NCI-H82 treated with DMSO at 0.1 percent for 48 hours (cell line): Measurements from ENCODE around the gene YAE1.

Experiments used
- DNase-seq: peaks from one replicate; lab custom pipeline; 2025; ENCODE audit not compliant: unreplicated experiment; lab: John Stamatoyannopoulos, UW

Gene YAE1

DNA sequence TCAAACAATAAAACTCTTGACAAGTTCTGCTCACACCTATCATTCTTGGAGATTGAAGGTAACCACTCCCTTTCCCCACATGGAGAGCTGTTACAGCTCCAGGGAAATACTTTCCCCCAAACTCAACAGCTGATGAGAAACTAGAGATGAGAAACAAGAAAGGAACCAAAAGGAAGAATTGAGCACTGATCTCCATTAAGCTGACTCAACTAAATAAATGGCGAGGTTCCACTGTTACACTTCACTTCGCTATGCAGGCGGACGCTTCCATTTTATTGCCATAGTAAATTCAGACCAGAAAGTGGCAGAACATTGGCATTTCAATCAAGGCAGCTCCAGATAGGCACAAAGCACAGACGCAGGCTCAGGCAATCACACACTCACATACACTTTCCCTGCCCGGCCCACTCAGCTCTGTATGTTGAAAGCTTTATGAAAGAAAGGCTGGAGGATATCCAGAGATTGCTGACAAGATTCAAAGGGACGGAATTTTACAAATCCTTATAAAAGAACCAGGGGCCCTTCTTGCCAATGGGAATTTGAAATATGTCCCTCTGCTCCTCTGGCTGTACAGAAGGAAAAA lies 11.5 kb upstream of the YAE1 start:
- no peak for DNase-seq

DNA sequence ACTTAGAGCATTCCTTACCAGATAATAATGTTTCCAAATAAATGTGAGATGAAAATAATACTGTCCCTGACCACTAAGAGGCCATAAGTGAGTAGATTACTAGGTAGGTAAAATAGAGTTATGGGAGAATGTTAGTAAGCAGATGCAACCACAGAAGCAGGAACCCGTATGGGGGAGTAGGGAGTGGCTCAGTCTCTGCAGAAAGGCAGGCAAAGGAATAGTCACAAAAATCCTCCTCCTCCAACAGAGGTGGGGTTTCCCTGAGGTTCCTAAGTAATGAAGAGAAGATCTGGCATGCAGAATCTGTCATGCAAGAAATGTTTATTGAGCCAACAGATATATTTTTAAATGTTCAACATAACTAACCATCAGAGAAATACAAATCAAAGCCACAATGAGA lies 9.0 kb upstream of the YAE1 start:
- no peak for DNase-seq

DNA sequence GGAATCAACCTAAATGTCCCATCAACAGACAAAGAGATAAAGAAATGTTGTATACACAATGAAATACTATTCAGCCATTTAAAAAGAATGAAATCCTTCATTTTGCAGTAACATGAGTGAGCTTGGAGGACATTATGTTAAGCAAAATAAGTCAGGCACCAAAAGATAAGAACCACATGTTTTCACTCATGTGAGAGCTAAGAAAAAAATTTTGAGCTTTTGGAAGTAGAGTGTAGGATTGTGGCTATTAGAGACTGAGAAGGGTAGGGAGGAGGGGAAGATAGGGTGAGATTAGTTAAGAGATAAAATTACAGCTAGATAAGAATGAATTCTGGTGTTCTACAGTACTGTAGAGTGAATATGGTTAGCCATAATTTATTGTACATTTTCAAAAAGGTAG lies 8.3 kb upstream of the YAE1 start:
- no peak for DNase-seq

DNA sequence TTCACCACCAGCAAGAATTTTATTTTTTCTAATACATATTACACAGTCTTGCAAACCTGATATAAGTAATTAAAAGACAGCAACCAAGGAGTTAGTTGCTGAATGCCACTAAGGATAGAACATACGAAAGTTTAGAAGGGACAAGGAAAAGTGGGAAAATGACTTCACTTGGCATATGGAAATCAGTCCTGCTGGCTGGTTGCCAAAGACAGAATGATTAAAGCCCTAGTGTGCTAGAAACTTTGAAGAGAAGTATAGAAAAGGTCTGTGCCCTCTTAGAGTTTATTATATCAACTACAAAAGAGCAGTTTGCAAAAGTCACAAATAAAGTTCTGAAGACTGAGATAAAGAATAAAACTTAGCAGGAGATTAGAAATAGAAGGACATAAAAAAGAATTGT lies 5.8 kb upstream of the YAE1 start:
- no peak for DNase-seq

DNA sequence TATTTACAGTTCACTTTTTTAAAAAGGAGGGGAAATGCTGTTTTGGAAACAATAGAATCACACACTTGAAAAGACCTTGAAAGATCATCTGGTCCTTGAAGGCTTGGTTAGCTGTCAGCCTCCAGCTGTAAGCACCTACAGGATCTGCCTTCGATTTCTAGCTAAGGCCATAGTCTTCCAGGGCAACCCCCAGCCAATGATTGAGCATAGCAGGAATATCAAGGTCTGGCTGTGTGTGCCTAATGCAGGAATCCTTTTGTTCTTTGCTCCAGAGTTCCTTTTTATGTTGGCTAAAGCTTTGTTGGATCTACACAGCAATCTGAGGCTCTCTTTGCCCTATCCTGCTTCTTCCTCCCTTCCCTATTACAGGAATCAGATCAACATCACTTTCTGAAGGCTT lies 5.2 kb upstream of the YAE1 start:
- no peak for DNase-seq

DNA sequence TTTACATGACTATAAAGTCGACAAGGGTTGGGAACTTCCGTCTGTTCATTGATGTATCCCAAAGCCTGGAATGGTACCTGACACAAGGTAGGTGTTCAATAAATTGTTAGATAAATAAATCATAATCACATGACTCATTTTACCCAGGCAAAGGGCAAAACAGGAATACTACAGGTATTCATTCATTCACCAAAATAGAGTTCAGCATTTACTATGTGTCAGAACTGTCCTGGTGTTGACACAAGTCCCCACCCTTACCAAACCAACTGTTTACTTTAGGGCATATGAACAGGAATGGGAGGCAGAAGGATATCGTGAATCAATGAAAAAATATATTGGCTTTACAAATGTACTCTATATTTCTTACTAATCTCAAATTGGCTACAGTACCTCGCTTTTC lies 666 bp upstream of the YAE1 start:
- DNase-seq, result no peak

DNA sequence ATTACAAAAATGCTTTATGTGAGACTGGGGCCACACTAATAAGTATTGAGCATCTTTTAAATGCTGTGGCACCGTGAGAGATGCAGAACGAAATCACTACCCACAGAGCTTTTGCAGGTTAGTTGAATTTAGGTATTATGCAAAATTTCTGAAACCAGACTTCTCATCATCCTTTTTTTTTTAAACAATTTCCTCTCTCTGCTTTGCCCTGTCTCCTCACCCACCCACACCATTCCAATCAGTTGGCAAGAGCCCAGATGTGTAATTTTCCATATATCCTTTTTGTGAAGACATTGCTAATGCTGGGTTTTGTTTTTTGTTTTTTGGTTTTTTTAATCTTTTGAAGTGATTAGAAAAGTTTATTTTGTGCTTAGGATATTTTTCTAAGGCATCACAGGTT lies 1.1 kb downstream of the YAE1 start:
- DNase-seq, result no peak

DNA sequence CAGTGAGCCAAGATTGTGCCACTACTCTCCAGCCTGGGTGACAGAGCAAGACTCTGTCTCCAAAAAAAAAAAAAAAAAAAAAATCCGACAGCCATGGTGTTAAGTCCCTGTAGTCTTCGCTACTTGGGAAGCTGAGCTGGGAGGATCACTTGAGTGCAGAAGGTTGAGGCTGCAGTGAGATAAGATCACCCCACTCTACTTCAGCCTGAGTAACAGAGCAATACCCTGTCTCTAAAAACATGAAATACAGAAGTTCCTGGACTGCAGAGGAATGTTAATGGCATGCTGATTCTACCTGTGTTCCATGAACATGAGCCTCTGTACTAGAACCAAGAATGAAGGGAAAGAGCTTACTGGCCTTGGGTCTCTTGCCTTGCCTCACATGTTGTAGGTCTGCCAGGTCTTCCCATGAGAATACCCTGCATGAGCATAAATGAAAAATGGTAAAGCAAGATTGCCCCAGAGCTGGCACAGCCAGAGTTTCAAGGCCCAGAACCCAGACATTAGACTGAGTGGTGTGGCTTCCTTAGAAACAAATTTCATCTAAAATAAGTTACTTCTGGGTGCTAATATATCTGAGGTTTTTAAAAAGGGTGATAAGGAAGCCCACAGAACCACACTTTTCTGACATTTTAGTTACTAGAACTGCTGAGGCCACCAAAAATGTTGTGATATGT lies 8.6 kb downstream of the YAE1 start:
- DNase-seq, result no peak

DNA sequence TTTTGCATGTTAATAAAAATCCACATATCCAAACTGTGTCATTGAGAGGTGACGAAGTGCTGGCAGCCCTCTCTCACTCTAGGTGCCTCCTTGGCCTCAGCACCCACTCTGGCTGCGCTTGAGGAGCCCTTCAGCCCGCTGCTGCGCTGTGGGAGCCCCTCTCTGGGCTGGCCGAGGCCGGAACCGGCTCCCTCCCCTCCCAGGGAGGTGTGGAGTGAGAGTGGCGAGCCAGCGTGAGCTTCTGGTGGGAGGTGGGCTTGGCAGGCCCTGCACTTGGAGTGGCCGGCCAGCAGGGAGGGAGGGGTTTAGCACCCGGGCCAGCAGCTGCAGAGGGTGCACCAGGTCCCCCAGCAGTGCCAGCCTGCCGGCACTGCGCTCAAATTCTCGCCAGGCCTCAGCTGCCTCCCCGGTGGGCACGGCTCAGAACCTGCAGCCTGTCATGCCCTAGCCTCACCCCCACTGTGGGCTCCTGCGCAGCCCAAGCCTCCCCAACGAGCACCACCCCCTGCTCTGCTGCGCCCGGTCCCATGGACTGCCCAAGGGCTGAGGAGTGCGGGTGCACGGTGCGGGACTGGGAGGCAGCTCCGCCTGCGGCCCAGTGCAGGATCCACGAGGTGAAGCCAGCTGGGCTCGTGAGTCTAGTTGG lies 11.1 kb downstream of the YAE1 start:
- DNase-seq, result no peak

DNA sequence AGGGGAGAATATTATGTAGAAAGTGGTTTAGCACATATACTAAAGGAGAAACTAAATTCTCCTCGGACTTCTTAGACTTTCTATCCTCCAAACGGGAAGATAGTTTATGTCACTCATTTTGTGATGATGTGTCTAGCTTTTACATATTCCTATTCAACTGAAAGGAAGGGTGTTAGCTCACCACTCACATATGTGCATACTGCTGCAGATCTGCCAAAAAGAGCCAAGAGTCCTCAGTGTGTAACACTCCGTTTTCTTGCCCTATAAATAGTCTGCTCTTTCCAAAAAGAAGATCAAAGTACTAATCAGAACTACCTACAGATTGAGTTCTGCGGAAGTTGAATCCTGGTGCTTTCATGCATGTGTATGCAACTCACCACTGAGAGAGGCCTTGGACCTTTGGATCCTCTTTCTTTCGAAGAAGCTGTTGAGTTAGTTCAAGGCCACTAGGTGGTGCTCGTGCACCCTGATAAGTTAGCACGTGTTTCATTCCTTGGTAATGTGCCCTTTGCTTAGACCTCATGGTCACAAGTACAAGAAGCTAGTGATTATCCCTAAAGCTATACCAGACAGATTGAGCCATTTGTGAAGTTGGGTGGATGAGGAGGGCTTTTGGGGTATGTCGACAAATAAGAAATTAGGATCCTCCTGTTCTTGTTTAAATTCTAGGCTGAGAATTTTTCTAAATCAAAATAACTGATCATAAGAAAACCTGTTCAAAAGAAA lies 14.1 kb downstream of the YAE1 start:
- peak; percentile 93 for DNase-seq

DNA sequence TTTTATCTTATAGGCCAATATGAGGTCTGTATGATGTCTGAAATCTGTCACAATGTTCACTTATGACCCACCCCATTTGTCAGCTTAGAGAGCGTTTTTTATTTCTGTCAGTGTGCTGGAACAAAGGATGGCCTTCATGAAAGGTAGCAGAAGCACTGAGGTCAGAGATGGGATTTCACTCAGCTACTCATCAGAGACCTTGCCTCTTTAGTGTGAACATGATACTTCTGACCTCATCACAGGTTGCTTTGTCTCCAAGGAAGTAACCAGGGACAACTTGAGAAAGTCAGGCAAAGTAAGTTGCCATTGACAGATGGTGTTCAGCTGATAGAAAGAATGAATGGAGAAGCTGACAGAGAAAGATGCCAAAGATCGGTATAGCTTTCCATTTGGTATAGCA lies 16.3 kb downstream of the YAE1 start:
- DNase-seq, result no peak

DNA sequence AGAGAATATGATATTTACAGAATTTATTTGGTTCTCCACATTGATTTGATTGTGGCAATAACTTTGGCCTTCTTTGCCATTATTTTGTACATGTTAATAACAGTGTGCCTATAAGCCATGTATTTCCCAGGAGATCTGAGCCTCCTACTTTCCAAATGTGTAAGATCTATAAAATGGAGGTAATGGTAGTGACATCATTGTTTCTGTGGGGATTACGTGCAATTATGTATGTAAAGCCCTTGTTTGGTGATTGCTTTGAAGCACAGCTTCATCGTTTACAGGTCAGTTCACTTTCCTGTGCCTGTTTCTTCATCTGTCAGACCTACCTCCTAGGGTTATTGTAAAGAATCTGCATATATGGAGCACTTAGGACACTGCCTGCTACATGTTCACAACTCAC lies 17.3 kb downstream of the YAE1 start:
- DNase-seq, result no peak

DNA sequence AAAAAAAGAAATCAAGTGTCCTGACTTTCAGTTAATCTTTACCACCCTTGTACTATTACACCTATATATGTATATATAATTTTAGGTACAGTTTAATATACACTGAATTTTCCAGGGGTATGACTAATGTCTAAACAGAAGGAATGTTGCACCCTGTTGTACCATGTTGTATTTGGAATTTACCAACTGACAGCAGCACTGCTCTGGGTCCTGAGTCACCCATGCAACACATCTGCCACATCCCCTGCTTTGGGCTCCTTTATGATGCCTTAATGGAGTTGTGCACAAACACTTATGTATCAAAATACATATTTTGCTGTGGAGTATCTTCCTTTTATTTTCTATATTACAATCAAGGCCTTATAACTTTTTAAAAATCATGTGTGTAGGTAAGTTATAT lies 21.2 kb downstream of the YAE1 start:
- no peak for DNase-seq

DNA sequence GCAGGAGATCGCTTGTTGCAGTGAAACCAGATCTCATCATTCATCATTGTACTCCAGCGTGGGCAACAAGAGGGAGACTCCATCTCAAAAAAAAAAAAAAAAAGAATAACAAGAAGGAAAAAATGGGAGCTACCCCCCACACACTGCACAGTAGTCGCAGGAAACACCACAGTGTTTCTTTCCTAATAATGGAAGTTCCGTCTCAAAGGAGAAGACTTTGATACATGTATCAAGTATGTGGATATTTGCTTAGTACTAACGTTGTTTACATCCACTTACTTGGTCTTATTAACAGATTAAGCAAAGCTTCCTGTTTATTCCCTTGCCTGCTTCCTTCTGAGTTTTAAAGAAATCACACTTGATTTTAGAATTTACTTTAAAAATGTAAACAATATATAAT lies 22.2 kb downstream of the YAE1 start:
- no peak for DNase-seq

DNA sequence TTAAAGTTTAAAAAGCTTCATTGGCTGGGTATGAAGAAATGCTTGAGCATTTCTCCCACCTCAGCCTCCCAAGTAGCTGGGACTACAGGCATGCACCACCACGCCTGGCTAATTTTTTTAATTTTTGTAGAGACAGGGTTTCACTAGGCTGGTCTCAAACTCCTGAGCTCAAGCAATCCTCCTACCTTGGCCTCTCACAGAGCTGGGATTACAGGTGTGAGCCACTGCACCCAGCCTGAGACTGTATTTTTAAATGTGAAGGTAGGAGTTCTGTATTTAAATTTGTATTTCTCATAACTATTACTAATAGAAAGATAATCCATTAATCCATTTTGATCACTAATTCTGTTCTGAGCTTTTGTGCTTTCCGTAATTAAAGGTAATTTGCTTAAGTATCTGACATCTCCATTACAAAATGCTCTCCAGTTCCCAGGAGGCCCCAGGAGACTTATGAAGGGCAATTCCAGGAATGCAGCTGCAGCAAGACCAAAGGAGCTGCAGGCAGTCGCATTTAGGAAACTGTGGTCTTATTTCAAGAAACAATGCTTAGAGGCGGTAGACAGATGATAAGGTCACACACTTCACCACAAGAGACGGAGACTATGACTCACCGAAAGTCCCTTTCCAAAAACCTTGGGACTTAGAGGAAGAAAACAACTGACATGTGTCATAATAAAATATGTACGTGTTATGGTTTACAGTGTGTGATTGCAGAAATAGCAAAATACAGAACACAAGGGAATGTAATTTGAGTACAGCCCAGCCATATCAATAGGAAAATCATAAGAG lies 23.3 kb downstream of the YAE1 start:
- peak; percentile 71 for DNase-seq

DNA sequence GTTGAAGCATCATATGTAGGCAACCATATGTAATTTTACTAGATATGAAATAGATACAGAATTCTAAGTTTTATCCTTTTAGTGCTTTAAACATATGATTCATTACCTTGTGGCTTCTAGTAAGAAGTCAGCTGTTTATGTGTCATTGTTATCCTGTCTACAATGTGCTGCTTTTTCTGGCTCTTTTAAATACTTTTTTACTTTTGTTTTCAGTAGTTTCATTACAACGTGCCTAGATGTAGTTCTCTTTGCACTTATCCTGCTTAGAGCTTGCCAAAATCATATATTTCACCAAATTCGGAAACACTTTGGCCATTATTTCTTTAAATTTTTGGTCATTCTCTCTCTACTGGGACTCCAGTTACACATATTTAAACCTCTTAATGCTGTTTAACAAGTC lies 26.4 kb downstream of the YAE1 start:
- no peak for DNase-seq

DNA sequence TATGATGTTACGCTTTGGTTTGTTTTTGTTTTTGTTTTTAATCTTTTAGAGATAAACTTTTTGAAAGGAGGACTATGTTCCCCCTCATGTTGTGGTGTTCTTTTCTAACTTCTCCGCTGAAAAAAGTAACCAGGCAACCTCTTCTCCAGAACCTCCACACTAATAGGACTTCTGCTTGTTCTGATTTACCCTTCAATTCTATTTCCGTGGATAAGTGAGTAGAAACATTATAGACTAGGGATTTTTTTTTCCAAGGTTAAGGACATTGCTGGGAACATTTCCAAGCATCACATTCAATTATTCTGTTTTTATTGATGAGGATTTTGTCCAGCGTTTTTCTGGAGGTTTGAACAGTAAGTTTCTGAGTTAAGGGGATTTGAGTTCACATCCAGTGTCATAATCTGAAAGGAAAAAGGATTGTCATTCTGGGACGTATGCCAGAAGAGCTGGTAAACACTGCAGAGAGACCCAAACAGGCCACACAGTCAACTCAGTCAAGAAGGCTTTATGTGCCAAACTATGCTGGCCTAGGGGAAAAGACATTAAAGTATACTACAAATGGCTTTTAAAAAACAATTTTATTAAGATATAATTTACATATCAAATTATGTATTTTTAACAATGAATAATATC lies 28.9 kb downstream of the YAE1 start:
- peak; percentile 88 for DNase-seq

DNA sequence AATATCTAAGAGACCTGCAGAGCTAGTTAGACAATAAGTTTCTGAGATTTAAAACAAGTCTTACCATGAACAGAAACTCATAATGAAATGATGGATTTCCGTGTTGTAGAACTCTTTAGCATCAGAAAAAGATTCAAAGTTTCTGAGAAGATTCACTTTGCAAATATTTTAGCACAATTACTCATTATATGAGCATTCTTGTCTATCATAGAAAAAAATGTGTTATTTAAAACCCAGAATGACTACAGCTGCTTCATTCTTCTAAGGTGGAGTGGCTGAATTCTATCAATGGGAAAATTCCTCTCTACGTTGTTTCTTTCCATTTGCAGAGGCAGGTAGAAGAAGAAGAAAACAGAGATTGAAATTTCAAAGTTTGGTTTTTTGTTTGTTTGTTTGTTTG lies 36.1 kb downstream of the YAE1 start:
- DNase-seq, result no peak

DNA sequence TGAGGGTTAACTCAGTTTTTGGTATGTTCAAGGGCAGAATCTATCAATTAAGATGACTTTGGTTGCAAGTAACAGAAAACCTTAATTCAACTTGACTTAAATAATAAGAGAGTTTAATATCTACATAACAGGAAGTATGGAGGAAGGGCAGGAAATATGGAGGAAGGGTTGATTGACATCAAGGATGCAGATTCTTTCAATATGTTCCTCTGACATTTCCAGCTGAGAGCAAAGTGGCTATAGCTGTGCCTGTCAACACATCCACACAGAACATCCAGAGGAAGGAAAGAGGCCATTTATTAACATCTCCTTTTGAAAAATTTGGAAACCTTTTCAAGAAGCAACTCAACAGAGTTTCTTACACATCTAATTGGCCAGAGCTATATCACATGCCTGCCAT lies 37.7 kb downstream of the YAE1 start:
- DNase-seq, result no peak

DNA sequence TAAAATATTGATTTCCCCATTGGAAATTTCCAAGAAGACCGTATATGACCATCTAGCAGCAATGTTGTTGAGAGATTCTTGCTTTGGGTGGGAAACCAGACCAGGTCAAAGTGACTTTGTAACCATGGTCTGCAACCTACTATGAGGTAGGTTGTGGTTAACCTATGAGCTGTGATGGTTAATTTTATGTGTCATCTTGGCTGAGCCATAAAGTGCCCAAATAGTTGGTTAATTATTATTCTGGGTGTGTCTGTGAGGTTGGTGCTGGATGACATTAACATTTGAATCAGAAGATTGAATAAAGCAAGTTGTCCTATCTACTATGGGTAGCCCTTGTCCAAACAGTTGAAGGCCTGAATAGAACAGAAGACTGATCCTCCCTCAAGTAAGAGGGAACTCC lies 38.9 kb downstream of the YAE1 start:
- no peak for DNase-seq

DNA sequence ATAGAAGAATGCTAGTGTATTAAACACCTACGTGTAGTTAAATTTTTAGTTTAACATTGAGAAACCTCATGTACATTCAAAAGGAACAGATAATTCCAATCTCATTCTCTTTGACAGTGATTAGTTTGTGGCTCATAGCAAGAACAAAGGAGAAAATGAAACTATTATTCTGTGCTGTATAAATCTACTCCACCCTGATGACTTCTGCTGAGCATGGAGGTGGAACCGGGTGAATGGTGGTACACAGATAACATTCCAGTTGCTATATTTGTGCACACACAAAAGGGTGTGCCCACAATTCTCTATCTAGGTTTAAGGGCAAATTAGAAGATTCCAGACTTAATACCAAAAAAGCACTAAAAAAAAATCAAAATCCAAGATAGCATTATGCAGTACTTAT lies 40.1 kb downstream of the YAE1 start:
- no peak for DNase-seq
